ENCODE data around the gene BRME1. TPM values are rescaled to one million over a fixed set of nuclear protein-coding genes. Genes with fewer than 3 reads are reported as not detected.
A peak's percentile ranks its signal among the peaks of the same experiment; 100 is the strongest.

The BRME1 gene
- total and polyA plus RNA-seq, 7 experiments from 2014 or later = 0.56 to 13.7 (median 2.6) TPM

- Mint-ChIP-seq H3K27me3 (peaks cover 19 to 32% (median 20%) of the 10 kb centered on the region in 5 donors), H3K4me3 (peak overlapping the region; percentile 83 to 98 (median 94)), H3K27ac (peak overlapping the region; percentile 70 to 99 (median 93)), H3K36me3 (peaks cover 0 to 5% (median 5%) of the 10 kb centered on the region in 5 donors), H3K4me1 (peaks cover 21 to 42% (median 23%) of the 10 kb centered on the region in 7 donors), H3K9me3 (peaks cover 0 to 6% (median 0%) of the 10 kb centered on the region in 11 donors)
- ATAC-seq (peak; percentile 92), DNase-seq (peak; percentile 72 to 93 (median 83))
- Histone ChIP-seq H3K4me1 (ENCODE audit: control insufficient read depth in 2 of 2, insufficient read depth in 2 of 2, low read length in 2 of 2) (peaks cover 13 to 20% of the 10 kb centered on the region in 2 donors), H3K9me3 (ENCODE audit: control insufficient read depth in 2 of 3, low read length in 3 of 3) (no peaks in the 10 kb centered on the region), H3K4me3 (ENCODE audit: low read length) (peak overlapping the region; percentile 79), H3K27ac (ENCODE audit: low read depth, low read length) (peak overlapping the region; percentile 86), H3K27me3 (ENCODE audit: control insufficient read depth in 2 of 2, insufficient read depth in 2 of 2, low read length in 2 of 2) (peaks cover 7 to 12% of the 10 kb centered on the region in 2 donors), H3K36me3 (ENCODE audit: control insufficient read depth in 2 of 3, insufficient read depth in 3 of 3, low read length in 3 of 3) (no peaks in the 10 kb centered on the region)
- ChIA-PET CTCF (interaction anchor here (0.6 to 10.4 kb wide), 34 partner anchors 9 to 1349 kb away, joined by 3 to 227 read pairs (median 4); partner anchors contain the start of genes C19orf53, GCDH and ZSWIM4), POLR2A (interaction anchor here (0.7 to 5.0 kb wide), 11 partner anchors 10 to 114 kb away, joined by 3 to 86 read pairs (median 6); partner anchors contain the start of genes C19orf53 and ZSWIM4)
- intact Hi-C loops (cut with micrococcal nuclease) = loop anchor here (1.0 to 5.0 kb wide), 12 partner anchors 11 to 585 kb away; no protein-coding TSS in a partner anchor
These were observed 44.0 kb downstream of the BRME1 start for GRCh38 chr19:13861714-13862531.

- Mint-ChIP-seq H3K4me3 (peak overlapping the region; percentile 83 to 98 (median 94)), H3K4me1 (peaks cover 17 to 40% (median 22%) of the 10 kb centered on the region in 7 donors), H3K27ac (peak overlapping the region in 8 of 9 donors; percentile 17 to 99 (median 87)), H3K27me3 (peaks cover 13 to 28% (median 14%) of the 10 kb centered on the region in 5 donors), H3K36me3 (peaks cover 0 to 2% (median 0%) of the 10 kb centered on the region in 5 donors), H3K9me3 (peaks cover 0 to 4% (median 0%) of the 10 kb centered on the region in 11 donors)
- ATAC-seq (peak; percentile 16), DNase-seq (no peak)
- ChIA-PET POLR2A (interaction anchor here (0.7 to 5.0 kb wide), 8 partner anchors 10 to 87 kb away, joined by 3 to 86 read pairs (median 6); partner anchors contain the start of genes C19orf53 and ZSWIM4), CTCF (interaction anchor here (0.6 to 10.4 kb wide), 15 partner anchors 9 to 583 kb away, joined by 3 to 227 read pairs (median 5); partner anchors contain the start of genes C19orf53 and ZSWIM4)
- Histone ChIP-seq H3K27ac (ENCODE audit: low read depth, low read length) (peak overlapping the region; percentile 86), H3K4me3 (ENCODE audit: low read length) (peak overlapping the region; percentile 79), H3K27me3 (ENCODE audit: control insufficient read depth in 2 of 2, insufficient read depth in 2 of 2, low read length in 2 of 2) (peaks cover 4 to 7% of the 10 kb centered on the region in 2 donors), H3K4me1 (ENCODE audit: control insufficient read depth in 2 of 2, insufficient read depth in 2 of 2, low read length in 2 of 2) (peaks cover 13 to 18% of the 10 kb centered on the region in 2 donors), H3K36me3 (ENCODE audit: control insufficient read depth in 2 of 3, insufficient read depth in 3 of 3, low read length in 3 of 3) (no peaks in the 10 kb centered on the region), H3K9me3 (ENCODE audit: control insufficient read depth in 2 of 3, low read length in 3 of 3) (no peaks in the 10 kb centered on the region)
- intact Hi-C loops (cut with micrococcal nuclease) = loop anchor here (1.0 to 5.0 kb wide), 6 partner anchors 10 to 584 kb away; no protein-coding TSS in a partner anchor
These were observed 44.6 kb downstream of the BRME1 start for GRCh38 chr19:13861392-13861713.

DNA sequence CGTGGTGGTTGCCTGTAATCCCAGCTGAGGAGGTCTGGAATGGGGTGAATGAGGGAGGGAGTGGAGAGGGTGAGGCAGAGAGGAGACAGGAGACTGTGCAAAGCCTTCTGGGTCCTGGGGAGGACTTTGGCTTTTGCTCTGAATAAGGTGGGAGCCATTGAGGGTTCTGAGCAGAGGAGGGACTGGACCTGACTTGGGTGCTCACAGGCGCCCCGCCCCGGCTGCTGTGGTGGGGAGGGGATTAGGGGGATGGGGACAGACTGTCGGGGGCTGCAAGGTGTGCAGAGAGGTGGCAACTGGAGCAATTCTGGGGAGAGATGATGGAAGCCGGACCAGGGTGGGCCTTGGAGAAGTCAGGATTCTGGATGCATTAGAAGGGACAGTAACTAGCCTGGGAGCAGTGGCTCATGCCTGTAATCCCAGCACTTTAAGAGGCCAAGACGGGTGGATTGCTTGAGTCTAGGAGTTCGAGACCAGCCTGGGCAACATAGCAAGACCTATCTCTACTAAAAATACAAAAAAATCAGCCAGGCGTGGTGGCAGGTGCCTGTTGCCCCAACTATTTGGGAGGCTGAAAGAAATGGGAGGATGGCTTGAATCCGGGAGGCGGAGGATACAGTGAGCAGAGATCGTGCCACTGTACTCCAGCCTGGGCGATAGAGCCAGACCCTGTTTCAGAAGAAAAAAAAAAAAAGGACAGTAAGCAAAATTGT is 45.1 kb downstream of the BRME1 start:
- Histone ChIP-seq H3K27me3 (ENCODE audit: control insufficient read depth in 2 of 2, insufficient read depth in 2 of 2, low read length in 2 of 2) (peaks cover 0 to 2% of the 10 kb centered on the region in 2 donors), H3K4me3 (ENCODE audit: low read length) (no peak overlapping the region), H3K36me3 (ENCODE audit: control insufficient read depth in 2 of 3, insufficient read depth in 3 of 3, low read length in 3 of 3) (no peaks in the 10 kb centered on the region), H3K4me1 (ENCODE audit: control insufficient read depth in 2 of 2, insufficient read depth in 2 of 2, low read length in 2 of 2) (peaks cover 13 to 16% of the 10 kb centered on the region in 2 donors), H3K9me3 (ENCODE audit: control insufficient read depth in 2 of 3, low read length in 3 of 3) (no peaks in the 10 kb centered on the region), H3K27ac (ENCODE audit: low read depth, low read length) (no peak overlapping the region)
- peaks cover 0 to 4% (median 0%) of the 10 kb centered on the region in 11 donors for H3K9me3 Mint-ChIP-seq
- peak overlapping the region in 8 of 10 donors; percentile 83 to 98 (median 94) for H3K4me3 Mint-ChIP-seq
- peak overlapping the region in 5 of 9 donors; percentile 25 to 98 (median 79) for H3K27ac Mint-ChIP-seq
- H3K4me1 Mint-ChIP-seq = peaks cover 15 to 37% (median 22%) of the 10 kb centered on the region in 7 donors
- no peak for ATAC-seq
- peaks cover 0 to 2% (median 0%) of the 10 kb centered on the region in 5 donors for H3K36me3 Mint-ChIP-seq
- intact Hi-C loops (cut with micrococcal nuclease) = loop anchor here (1.0 to 5.0 kb wide), 6 partner anchors 10 to 584 kb away; no protein-coding TSS in a partner anchor
- POLR2A ChIA-PET = interaction anchor here (0.6 to 5.0 kb wide), 9 partner anchors 9 to 86 kb away, joined by 3 to 86 read pairs (median 4); partner anchors contain the start of gene C19orf53
- CTCF ChIA-PET = interaction anchor here (0.6 to 10.4 kb wide), 14 partner anchors 8 to 583 kb away, joined by 3 to 227 read pairs (median 5); partner anchors contain the start of gene C19orf53
- peaks cover 11 to 23% (median 13%) of the 10 kb centered on the region in 5 donors for H3K27me3 Mint-ChIP-seq
- no peak for DNase-seq

DNA sequence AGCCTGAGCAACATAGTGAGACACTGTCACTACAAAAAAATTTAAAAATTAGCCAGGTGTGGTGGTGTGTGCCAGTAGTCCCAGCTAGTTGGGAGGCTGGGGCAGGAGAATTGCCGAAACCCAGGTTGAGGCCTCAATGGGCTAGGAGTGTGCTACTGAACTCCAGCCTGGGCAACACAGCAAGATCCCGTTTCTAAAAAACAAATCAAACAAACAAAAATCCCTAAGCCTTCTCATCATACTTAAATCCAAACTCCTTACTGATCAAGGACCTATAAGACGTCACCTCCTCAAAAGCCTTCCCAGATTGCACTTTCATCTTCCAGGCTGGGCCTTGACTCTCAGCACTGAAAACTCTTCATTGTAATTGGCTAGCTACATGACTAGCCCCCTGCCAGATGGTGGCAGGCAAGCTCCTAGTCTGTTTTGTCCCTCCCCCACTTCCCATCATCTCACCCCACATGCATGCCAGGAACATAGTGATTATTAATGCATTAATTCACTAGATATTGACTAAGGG is 46.5 kb downstream of the BRME1 start:
- ChIA-PET CTCF (interaction anchor here (1.0 to 10.4 kb wide), 2 partner anchors 20 to 73 kb away, joined by 3 to 227 read pairs; no protein-coding TSS in a partner anchor), POLR2A (interaction anchor here (1.1 to 2.0 kb wide), 5 partner anchors 13 to 77 kb away, joined by 3 to 7 read pairs (median 4); no protein-coding TSS in a partner anchor)
- no peak for DNase-seq
- H3K9me3 Mint-ChIP-seq = peaks cover 0 to 3% (median 0%) of the 10 kb centered on the region in 11 donors
- peak overlapping the region in 4 of 9 donors; percentile 0 to 66 (median 32) for H3K27ac Mint-ChIP-seq
- ATAC-seq = no peak
- intact Hi-C loops (cut with micrococcal nuclease) = no loop called here
- Histone ChIP-seq H3K27me3 (ENCODE audit: control insufficient read depth in 2 of 2, insufficient read depth in 2 of 2, low read length in 2 of 2) (no peaks in the 10 kb centered on the region), H3K4me3 (ENCODE audit: low read length) (no peak overlapping the region), H3K4me1 (ENCODE audit: control insufficient read depth in 2 of 2, insufficient read depth in 2 of 2, low read length in 2 of 2) (peaks cover 9 to 13% of the 10 kb centered on the region in 2 donors), H3K9me3 (ENCODE audit: control insufficient read depth in 2 of 3, low read length in 3 of 3) (no peaks in the 10 kb centered on the region), H3K27ac (ENCODE audit: low read depth, low read length) (no peak overlapping the region), H3K36me3 (ENCODE audit: control insufficient read depth in 2 of 3, insufficient read depth in 3 of 3, low read length in 3 of 3) (no peaks in the 10 kb centered on the region)
- H3K27me3 Mint-ChIP-seq = peaks cover 8 to 19% (median 9%) of the 10 kb centered on the region in 5 donors
- peaks cover 11 to 35% (median 19%) of the 10 kb centered on the region in 7 donors for H3K4me1 Mint-ChIP-seq
- peak overlapping the region in 1 of 10 donors; percentile 23 for H3K4me3 Mint-ChIP-seq
- H3K36me3 Mint-ChIP-seq = peaks cover 0 to 1% (median 0%) of the 10 kb centered on the region in 5 donors

DNA sequence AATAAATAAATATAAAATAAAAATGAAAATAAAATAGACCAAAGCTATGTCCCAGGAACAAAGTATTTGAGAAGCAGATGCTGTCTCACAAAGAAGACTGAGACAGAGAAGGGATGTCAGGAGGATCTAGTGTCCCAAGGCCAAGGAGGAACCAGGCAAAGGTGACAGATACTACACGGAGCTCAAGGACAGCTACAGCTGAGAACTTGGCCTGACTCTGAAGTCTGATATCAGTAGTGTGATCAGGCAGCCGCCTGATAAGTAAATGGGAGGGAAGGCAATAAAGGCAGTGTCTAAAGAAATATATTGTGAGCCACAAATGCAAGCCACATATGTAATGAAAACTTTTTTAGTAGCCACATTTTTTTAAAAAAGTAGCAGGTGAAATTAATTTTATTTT is 49.4 kb downstream of the BRME1 start:
- H3K4me3 Mint-ChIP-seq = no peak overlapping the region
- POLR2A ChIA-PET = interaction anchor here (0.6 to 1.1 kb wide), 3 partner anchors 8 to 267 kb away, joined by 3 read pairs; no protein-coding TSS in a partner anchor
- Histone ChIP-seq H3K9me3 (ENCODE audit: control insufficient read depth in 2 of 3, low read length in 3 of 3) (no peaks in the 10 kb centered on the region), H3K27ac (ENCODE audit: low read depth, low read length) (no peak overlapping the region), H3K4me3 (ENCODE audit: low read length) (no peak overlapping the region), H3K36me3 (ENCODE audit: control insufficient read depth in 2 of 3, insufficient read depth in 3 of 3, low read length in 3 of 3) (no peaks in the 10 kb centered on the region), H3K4me1 (ENCODE audit: control insufficient read depth in 2 of 2, insufficient read depth in 2 of 2, low read length in 2 of 2) (peaks cover 4 to 8% of the 10 kb centered on the region in 2 donors), H3K27me3 (ENCODE audit: control insufficient read depth in 2 of 2, insufficient read depth in 2 of 2, low read length in 2 of 2) (no peaks in the 10 kb centered on the region)
- ATAC-seq = no peak
- no peak overlapping the region for H3K27ac Mint-ChIP-seq
- peaks cover 0 to 15% (median 5%) of the 10 kb centered on the region in 7 donors for H3K4me1 Mint-ChIP-seq
- DNase-seq = no peak
- peaks cover 0 to 2% (median 0%) of the 10 kb centered on the region in 5 donors for H3K27me3 Mint-ChIP-seq
- CTCF ChIA-PET = interaction anchor here (10.4 kb wide), 1 partner anchor 70 kb away, joined by 227 read pairs; no protein-coding TSS in a partner anchor
- no peaks in the 10 kb centered on the region for H3K9me3 Mint-ChIP-seq
- no peaks in the 10 kb centered on the region for H3K36me3 Mint-ChIP-seq
- intact Hi-C loops (cut with micrococcal nuclease) = no loop called here

All from naive thymus-derived CD4-positive, alpha-beta T cell (primary cell).